K562 (cell line): ENCODE data around the gene SLFN14. TPM values are rescaled to one million over a fixed set of nuclear protein-coding genes. Genes with fewer than 3 reads are reported as not detected.

Experiments
- C11orf30 ChIP-seq: fragments of 450-650 bp; IDR thresholded peaks from 2 replicates; pipeline ENCODE4 v1.6.1; 2016; ENCODE audit warnings: low read depth, mild to moderate bottlenecking
- CREB3 ChIP-seq: fragments of 450-650 bp; conservative IDR thresholded peaks from 2 replicates; pipeline ENCODE4 v1.6.1; 2016; ENCODE audit warnings: missing genetic modification characterization, low read depth, mild to moderate bottlenecking, missing compliant biosample characterization, moderate library complexity
- HDGF ChIP-seq: fragments of 450-650 bp; IDR thresholded peaks from 2 replicates; pipeline ENCODE4 v1.6.1; 2016
- HMBOX1 ChIP-seq: sonication (generic); IDR thresholded peaks from 2 replicates; pipeline ENCODE4 v1.6.1; 2016
- MCM3 ChIP-seq: fragments of 450-650 bp; IDR thresholded peaks from 2 replicates; pipeline ENCODE4 v1.6.1; 2016
- RBM34 ChIP-seq: fragments of 200-400 bp; formaldehyde crosslinking; IDR thresholded peaks from 2 replicates; pipeline ENCODE4 v1.6.1; 2018; ENCODE audit warnings: low read length, borderline replicate concordance; ENCODE audit not compliant: insufficient read depth
- RFX7 ChIP-seq: fragments of 250-450 bp; sonication (Bioruptor Pico); IDR thresholded peaks from 2 replicates; pipeline ENCODE4 v1.5.1; 2021; ENCODE audit warnings: mild to moderate bottlenecking
- SAFB ChIP-seq: fragments of 200-400 bp; formaldehyde crosslinking; IDR thresholded peaks from 2 replicates; pipeline ENCODE4 v1.6.1; 2017; ENCODE audit warnings: low read depth, low read length, borderline replicate concordance
- SMARCE1 ChIP-seq: fragments of 450-650 bp; IDR thresholded peaks from 2 replicates; pipeline ENCODE4 v1.7.1; 2016; ENCODE audit warnings: mild to moderate bottlenecking
- TCF7L2 ChIP-seq: fragments of 150-350 bp; IDR thresholded peaks from 2 replicates; pipeline ENCODE4 v1.6.1; 2016; ENCODE audit warnings: low read depth, mild to moderate bottlenecking, low read length, moderate library complexity
- U2AF1 ChIP-seq: fragments of 200-400 bp; formaldehyde crosslinking; optimal IDR thresholded peaks from 2 replicates; pipeline ENCODE3; 2017; ENCODE audit warnings: mild to moderate bottlenecking, low read depth, low read length, moderate library complexity
- ZBTB11 ChIP-seq, 3 experiments: fragments of 200-800 bp in 1 of 3; fragments of 250-450 bp in 1 of 3; fragments of 450-650 bp in 1 of 3; sonication (Bioruptor Pico) in 1 of 3; sonication (Bioruptor generic) in 1 of 3; formaldehyde crosslinking in 1 of 3; IDR thresholded peaks; 2 replicates each; pipeline versions ENCODE4 v1.6.1 to v1.8.0; 2016 to 2022; ENCODE audit warnings: mild to moderate bottlenecking in 2 of 3, missing genetic modification characterization in 2 of 3, missing compliant biosample characterization in 1 of 3, moderate library complexity in 1 of 3
- ZMIZ1 ChIP-seq, 2 experiments: fragments of 150-350 bp in 1 of 2; IDR thresholded peaks; 2 replicates each; pipeline ENCODE4 v1.6.1; 2012 to 2016; ENCODE audit warnings: low read depth in 2 of 2, low read length in 2 of 2, mild to moderate bottlenecking in 1 of 2, moderate library complexity in 1 of 2
- ZNF740 ChIP-seq, 3 experiments: fragments of 200-800 bp in 1 of 3; sonication (Bioruptor generic) in 1 of 3; sonication (generic) in 1 of 3; formaldehyde crosslinking in 1 of 3; IDR thresholded peaks; 2 replicates each; pipeline versions ENCODE4 v1.6.1 to v1.8.0; 2016 to 2022; ENCODE audit warnings: mild to moderate bottlenecking in 2 of 3, missing compliant biosample characterization in 2 of 3, missing genetic modification characterization in 2 of 3, missing genetic modification reagents in 1 of 3
- polyA plus RNA-seq, 8 experiments: library from polyadenylated mRNA; depleted of rRNA in 4 of 8; stranded (reverse) in 5 of 8; unstranded in 3 of 8; fragments of >200 nt; fragmentation: Nextera tagmentation in 2 of 8; fragmentation: Illumina TruSeq in 1 of 8; extraction: Ambion mirVana in 2 of 8; extraction: Trizol in 1 of 8; gene quantifications; 2 replicates each; pipeline versions ENCODE4 v1.2.1 to v1.2.3, GENCODE V29; 2011 to 2014; ENCODE audit warnings: inconsistent platforms in 1 of 8, missing spikeins in 1 of 8
- total RNA-seq, 7 experiments: library from RNA; depleted of rRNA in 6 of 7; stranded (reverse); fragments of >200 nt in 6 of 7; fragmentation: Illumina TruSeq in 2 of 7; extraction: Trizol in 2 of 7; gene quantifications; 2 replicates each; pipeline versions ENCODE4 v1.2.1 to v1.2.3, GENCODE V29; 2011 to 2021; ENCODE audit warnings: low replicate concordance in 1 of 7

SLFN14 gene
- total and polyA plus RNA-seq, 9 of the 15 experiments (the other 6 are each of a cell fraction or from before 2014, with no cell fraction given): 1.3 to 4.3 (median 3.1) TPM

- TF ChIP-seq CREB3 (no peak), C11orf30 (peak; percentile 72), ZMIZ1 (IDR thresholded peaks at IDR 0.05; ENCODE audit: low read depth in 2 of 2, low read length in 2 of 2) (no peak), RFX7 (CRISPR knock-in tag) (no peak), RBM34 (no peak), ZNF740 (CRISPR knock-in tag; IDR thresholded peaks at IDR 0.05) (no peak), ZNF740 (tag; IDR thresholded peaks at IDR 0.05) (0 out of 4 replicates have a peak, but pooled peaks of 1 of the 2 experiments have one; percentile 27), U2AF1 (no peak), MCM3 (no peak), HDGF (no peak), HMBOX1 (0 out of 2 replicates have a peak, but pooled peaks have one; percentile 48), SMARCE1 (peak; percentile 38), TCF7L2 (no peak), SAFB (no peak), ZBTB11 (CRISPR knock-in tag; IDR thresholded peaks at IDR 0.05) (no peak)
Measured at GRCh38 chr17:35588196-35588920, 27.7 kb upstream of the SLFN14 start (continued).
